HCT116 (cell line): ENCODE results near the gene MED28. TPM values are rescaled to one million over a fixed set of nuclear protein-coding genes. Genes with fewer than 3 reads are reported as not detected.

ENCODE experiments used
- ATAC-seq: fragments of 200-7000 bp; cut with Tn5 transposase; 2 replicates; pipeline ENCODE4 v1.9.1; 2020; ENCODE audit warnings: mild to moderate bottlenecking, moderate library complexity
- BruUV-seq: library from RNA; stranded (reverse); fragments of 400-500 nt; replicated peaks from 2 replicates; lab custom pipeline; 2021; lab: Mats Ljungman, UMichigan
- CTCF ChIA-PET: fragments of 300-600 bp; sonication (Branson Sonifier 250); formaldehyde crosslinking; loops from one replicate; lab custom pipeline; 2021; ENCODE audit warnings: antibody characterized with exemption; lab: Charles Lee
- POLR2A ChIA-PET: fragments of 300-600, 350-600 bp; sonication (Branson Sonifier 250); formaldehyde crosslinking; loops from one replicate; lab custom pipeline; 2021; ENCODE audit warnings: antibody characterized with exemption; lab: Charles Lee
- RAD21 ChIA-PET, 2 experiments: fragments of 300-600 bp; sonication (Branson Sonifier 250); formaldehyde crosslinking; loops; one replicate each; lab custom pipeline; 2023; ENCODE audit warnings: low total read pairs in 2 of 2; ENCODE audit not compliant: uncharacterized antibody in 2 of 2, unreplicated experiment in 2 of 2, low non-redundant PET in 1 of 2; lab: Charles Lee
- DNase-seq: peaks from one replicate; pipeline ENCODE4 v3.0.0-alpha.2; 2010; ENCODE audit warnings: low read depth, low spot score
- H2AFZ ChIP-seq: fragments of 200-600 bp; shearing (Covaris generic), sonication (generic); 2 replicates; pipeline ENCODE4 v1.6.1; 2017; ENCODE audit warnings: low read depth, mixed run types, mixed read lengths, antibody characterized with exemption, low read length; ENCODE audit not compliant: poor library complexity, severe bottlenecking
- H3K27ac ChIP-seq: 2 replicates; pipeline ENCODE4 v1.5.1; 2012; ENCODE audit warnings: low read depth, low read length
- H3K27me3 ChIP-seq: fragments of 200-600 bp; sonication (generic); 2 replicates; pipeline ENCODE4 v1.6.1; 2016; ENCODE audit warnings: mixed run types, low read length, mixed read lengths; ENCODE audit not compliant: insufficient read depth
- H3K36me3 ChIP-seq, 2 experiments: fragments of 200-500 bp in 1 of 2; fragments of 200-600 bp in 1 of 2; sonication (Bioruptor generic) in 1 of 2; sonication (generic) in 1 of 2; 2 replicates each; pipeline versions ENCODE4 v1.5.1 to v1.6.1; 2014 to 2016; ENCODE audit warnings: low read length in 2 of 2, inconsistent platforms in 1 of 2, mixed read lengths in 1 of 2, mixed run types in 1 of 2; ENCODE audit not compliant: insufficient read depth in 2 of 2, control insufficient read depth in 1 of 2
- H3K4me1 ChIP-seq, 2 experiments: fragments of 200-600 bp in 1 of 2; sonication (generic) in 1 of 2; 2 replicates each; pipeline versions ENCODE4 v1.5.1 to v1.6.1; 2012 to 2017; ENCODE audit warnings: low read length in 2 of 2, inconsistent platforms in 1 of 2, mild to moderate bottlenecking in 1 of 2, mixed read lengths in 1 of 2, mixed run types in 1 of 2, moderate library complexity in 1 of 2; ENCODE audit not compliant: insufficient read depth in 2 of 2, control insufficient read depth in 1 of 2
- H3K4me2 ChIP-seq: fragments of 200-600 bp; sonication (generic); 2 replicates; pipeline ENCODE4 v1.6.1; 2017; ENCODE audit warnings: mixed run types, low read length, mixed read lengths
- H3K4me3 ChIP-seq, 2 experiments: fragments of 200-600 bp in 1 of 2; sonication (generic) in 1 of 2; replicated peaks in 1 of 2; 2 replicates each; pipeline ENCODE4 v1.5.1; 2011 to 2016; ENCODE audit warnings: low read length in 2 of 2, control low read depth in 1 of 2, low read depth in 1 of 2, mild to moderate bottlenecking in 1 of 2, mixed read lengths in 1 of 2, mixed run types in 1 of 2
- H3K79me2 ChIP-seq: fragments of 200-600 bp; sonication (generic); 2 replicates; pipeline ENCODE4 v1.6.1; 2017; ENCODE audit warnings: mild to moderate bottlenecking, mixed run types, low read length, moderate library complexity, mixed read lengths; ENCODE audit not compliant: insufficient read depth
- H3K9ac ChIP-seq: fragments of 200-600 bp; sonication (generic); 2 replicates; pipeline ENCODE4 v1.6.1; 2016; ENCODE audit warnings: low read length, mixed read lengths
- H3K9me2 ChIP-seq: fragments of 200-600 bp; sonication (generic), shearing (Covaris generic); 2 replicates; pipeline ENCODE4 v1.6.1; 2017; ENCODE audit warnings: mixed run types, mild to moderate bottlenecking, moderate library complexity; ENCODE audit not compliant: insufficient read depth
- H3K9me3 ChIP-seq, 2 experiments: fragments of 200-500 bp in 1 of 2; fragments of 200-600 bp in 1 of 2; sonication (Bioruptor generic) in 1 of 2; sonication (generic) in 1 of 2; 2 replicates each; pipeline ENCODE4 v1.6.1; 2014 to 2017; ENCODE audit warnings: low read length in 2 of 2, mixed read lengths in 2 of 2, inconsistent platforms in 1 of 2, low read depth in 1 of 2, mild to moderate bottlenecking in 1 of 2, mixed run types in 1 of 2, moderate library complexity in 1 of 2; ENCODE audit not compliant: control insufficient read depth in 1 of 2, insufficient read depth in 1 of 2
- H4K20me1 ChIP-seq: fragments of 200-600 bp; sonication (generic), shearing (Covaris generic); 2 replicates; pipeline ENCODE4 v1.6.1; 2017; ENCODE audit warnings: mixed run types, mild to moderate bottlenecking, moderate library complexity; ENCODE audit not compliant: insufficient read depth
- CBX3 ChIP-seq: IDR thresholded peaks from 2 replicates; pipeline ENCODE4 v1.6.1; 2012; ENCODE audit warnings: low read depth
- EGR1 ChIP-seq: IDR thresholded peaks from 2 replicates; pipeline ENCODE4 v1.6.1; 2012; ENCODE audit warnings: low read depth
- FOSL1 ChIP-seq: IDR thresholded peaks from 2 replicates; pipeline ENCODE4 v1.6.1; 2012; ENCODE audit warnings: low read depth
- POLR2A ChIP-seq: IDR thresholded peaks from 2 replicates; pipeline ENCODE4 v1.7.0; 2011; ENCODE audit warnings: borderline replicate concordance; ENCODE audit not compliant: insufficient read depth, insufficient read length; ENCODE audit errors: extremely low read depth
- POLR2AphosphoS5 ChIP-seq: IDR thresholded peaks from 2 replicates; pipeline ENCODE4 v1.6.1; 2011; ENCODE audit warnings: mild to moderate bottlenecking, low read depth, low read length, moderate library complexity
- SIN3A ChIP-seq: IDR thresholded peaks from 2 replicates; pipeline ENCODE4 v1.6.1; 2012; ENCODE audit warnings: low read depth
- SRF ChIP-seq: IDR thresholded peaks from 2 replicates; pipeline ENCODE4 v1.6.1; 2012; ENCODE audit warnings: low read depth
- TCF7L2 ChIP-seq: IDR thresholded peaks from 2 replicates; pipeline ENCODE4 v1.7.0; 2011; ENCODE audit warnings: borderline replicate concordance, inconsistent platforms; ENCODE audit not compliant: insufficient read depth, insufficient read length; ENCODE audit errors: extremely low read depth
- YY1 ChIP-seq: IDR thresholded peaks from 2 replicates; pipeline ENCODE4 v1.6.1; 2011; ENCODE audit warnings: low read length, low read depth, moderate library complexity, mild to moderate bottlenecking; ENCODE audit not compliant: insufficient replicate concordance; ENCODE audit errors: extremely low read depth
- intact Hi-C: fragments of 100-400 bp; cut with micrococcal nuclease; formaldehyde crosslinking; loops from 2 replicates; pipeline ENCODE4 v1.10.0; 2022
- total RNA-seq: library from RNA; stranded (reverse); gene quantifications from one replicate; pipeline ENCODE4 v1.2.1, GENCODE V29; 2021; ENCODE audit not compliant: unreplicated experiment
- TF ChIP-seq, protein P1 (sequence below): IDR thresholded peaks from 2 replicates; pipeline ENCODE4 v1.6.1; 2012
- TF ChIP-seq, protein P2 (sequence below): IDR thresholded peaks from 2 replicates; pipeline ENCODE4 v1.6.1; 2012; ENCODE audit warnings: low read depth

Gene MED28
- total RNA-seq, 1 experiment from 2014 or later, result 48.8 TPM

DNA sequence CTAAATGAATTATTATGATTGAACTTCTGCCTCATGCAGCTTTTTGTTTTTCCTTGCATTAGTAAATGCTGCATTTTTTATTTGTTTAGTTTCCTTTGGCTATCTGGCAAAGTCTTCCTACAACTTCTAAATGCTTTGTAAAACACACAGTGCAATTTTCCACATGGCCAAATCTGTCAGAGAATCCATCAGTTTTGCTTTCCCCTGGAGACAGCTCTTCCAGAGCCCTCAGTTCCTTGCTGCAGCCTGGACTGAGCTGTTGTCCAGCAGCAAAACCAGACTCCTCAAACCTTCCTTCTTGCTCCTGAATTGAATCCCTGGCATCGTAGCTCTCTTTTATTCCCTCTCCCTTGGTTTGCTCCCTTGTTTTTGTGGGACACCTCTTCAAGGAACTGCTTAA lies 42.6 kb downstream of the MED28 start:
- Histone ChIP-seq H3K9me3 (no peaks in the 10 kb centered on the region), H3K4me2 (no peak overlapping the region), H3K27ac (no peak overlapping the region), H4K20me1 (no peaks in the 10 kb centered on the region), H3K9ac (no peak overlapping the region), H3K9me2 (no peaks in the 10 kb centered on the region), H3K4me1 (no peaks in the 10 kb centered on the region; a peak in 1 of 4 replicates), H3K36me3 (no peaks in the 10 kb centered on the region), H3K27me3 (no peaks in the 10 kb centered on the region), H2AFZ (no peak overlapping the region), H3K79me2 (no peaks in the 10 kb centered on the region), H3K4me3 (no peak overlapping the region)
- TF ChIP-seq POLR2A, result no peak
- no peak for TF ChIP-seq YY1
- TF ChIP-seq SRF, result no peak
- TF ChIP-seq SIN3A, result no peak
- TF ChIP-seq, protein P1, sequence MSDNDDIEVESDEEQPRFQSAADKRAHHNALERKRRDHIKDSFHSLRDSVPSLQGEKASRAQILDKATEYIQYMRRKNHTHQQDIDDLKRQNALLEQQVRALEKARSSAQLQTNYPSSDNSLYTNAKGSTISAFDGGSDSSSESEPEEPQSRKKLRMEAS, result no peak
- TF ChIP-seq, protein P2, sequence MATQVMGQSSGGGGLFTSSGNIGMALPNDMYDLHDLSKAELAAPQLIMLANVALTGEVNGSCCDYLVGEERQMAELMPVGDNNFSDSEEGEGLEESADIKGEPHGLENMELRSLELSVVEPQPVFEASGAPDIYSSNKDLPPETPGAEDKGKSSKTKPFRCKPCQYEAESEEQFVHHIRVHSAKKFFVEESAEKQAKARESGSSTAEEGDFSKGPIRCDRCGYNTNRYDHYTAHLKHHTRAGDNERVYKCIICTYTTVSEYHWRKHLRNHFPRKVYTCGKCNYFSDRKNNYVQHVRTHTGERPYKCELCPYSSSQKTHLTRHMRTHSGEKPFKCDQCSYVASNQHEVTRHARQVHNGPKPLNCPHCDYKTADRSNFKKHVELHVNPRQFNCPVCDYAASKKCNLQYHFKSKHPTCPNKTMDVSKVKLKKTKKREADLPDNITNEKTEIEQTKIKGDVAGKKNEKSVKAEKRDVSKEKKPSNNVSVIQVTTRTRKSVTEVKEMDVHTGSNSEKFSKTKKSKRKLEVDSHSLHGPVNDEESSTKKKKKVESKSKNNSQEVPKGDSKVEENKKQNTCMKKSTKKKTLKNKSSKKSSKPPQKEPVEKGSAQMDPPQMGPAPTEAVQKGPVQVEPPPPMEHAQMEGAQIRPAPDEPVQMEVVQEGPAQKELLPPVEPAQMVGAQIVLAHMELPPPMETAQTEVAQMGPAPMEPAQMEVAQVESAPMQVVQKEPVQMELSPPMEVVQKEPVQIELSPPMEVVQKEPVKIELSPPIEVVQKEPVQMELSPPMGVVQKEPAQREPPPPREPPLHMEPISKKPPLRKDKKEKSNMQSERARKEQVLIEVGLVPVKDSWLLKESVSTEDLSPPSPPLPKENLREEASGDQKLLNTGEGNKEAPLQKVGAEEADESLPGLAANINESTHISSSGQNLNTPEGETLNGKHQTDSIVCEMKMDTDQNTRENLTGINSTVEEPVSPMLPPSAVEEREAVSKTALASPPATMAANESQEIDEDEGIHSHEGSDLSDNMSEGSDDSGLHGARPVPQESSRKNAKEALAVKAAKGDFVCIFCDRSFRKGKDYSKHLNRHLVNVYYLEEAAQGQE, result no peak
- TF ChIP-seq EGR1, result no peak
- TF ChIP-seq FOSL1, result no peak
- no peak for TF ChIP-seq CBX3
- TF ChIP-seq TCF7L2, result no peak
- no peak for TF ChIP-seq POLR2AphosphoS5
- ChIA-PET RAD21 (interaction anchor here in 1 of 2 experiments (0.7 kb wide), 1 partner anchor 168 kb away, joined by 4 read pairs; no protein-coding TSS in a partner anchor), POLR2A (interaction anchor here (0.6 kb wide), 1 partner anchor 44 kb away, joined by 4 read pairs; no protein-coding TSS in a partner anchor), CTCF (no interaction called here)
- BruUV-seq, result no TSS peak
- ATAC-seq, result no peak
- DNase-seq, result no peak
- intact Hi-C loops, result no loop called here
